Right lobe of liver (tissue), 4 donors: ENCODE data around the gene RBM47.
"Not testable (repeated sequence)": the region's sequence is repeated elsewhere in the genome, so short reads cannot be mapped to it uniquely, and the experiment has no call there.

Source experiments
- CTCF ChIP-seq, 4 donors: fragments of 200-600 bp in 3 of 4; fragments of 450-650 bp in 1 of 4; IDR thresholded peaks; one replicate each; pipeline versions ENCODE4 v1.5.1 to v1.8.0; 2016 to 2022; ENCODE audit warnings: antibody characterized with exemption in 4 of 4, mild to moderate bottlenecking in 2 of 4
- POLR2A ChIP-seq: fragments of 450-650 bp; IDR thresholded peaks from one replicate; pipeline ENCODE4 v1.6.1; 2017; ENCODE audit warnings: antibody characterized with exemption, mild to moderate bottlenecking
- donor health status: DM: no; HTN: no; CAD: no.
- donor health status: DM: no; HTN: no; CAD: no.
- donor health status: DM: no; HTN: yes; CAD: no.

- not testable (repeated sequence) for TF ChIP-seq POLR2A; CTCF (IDR thresholded peaks at IDR 0.05)
Measured at GRCh38 chr4:40427871-40428270, 201.8 kb downstream of the RBM47 start.
